IMR-90 (cell line): ENCODE results near the gene CMSS1. TPM values are rescaled to one million over a fixed set of nuclear protein-coding genes. Genes with fewer than 3 reads are reported as not detected.
A peak's percentile ranks its signal among the peaks of the same experiment; 100 is the strongest.

Experiments used
- ATAC-seq: fragments of 200-7000 bp; cut with Tn5 transposase; 2 replicates; pipeline ENCODE4 v1.9.1; 2020; ENCODE audit warnings: low read depth, mild to moderate bottlenecking, moderate library complexity
- BruUV-seq: library from RNA; stranded (reverse); fragments of 400-500 nt; replicated peaks from 2 replicates; lab custom pipeline; 2021; lab: Mats Ljungman, UMichigan
- CTCF ChIA-PET: fragments of 300-600 bp; formaldehyde crosslinking; extraction: SDS; loops from one replicate; lab custom pipeline; 2021; ENCODE audit warnings: antibody characterized with exemption; lab: Yijun Ruan, JAX
- POLR2A ChIA-PET: fragments of 300-600 bp; sonication (Branson Sonifier 250); formaldehyde crosslinking; loops from one replicate; lab custom pipeline; 2022; ENCODE audit warnings: antibody characterized with exemption; ENCODE audit not compliant: unreplicated experiment; lab: Charles Lee
- DNase-seq: peaks from one replicate; pipeline ENCODE4 v3.0.0; 2013
- H2AFZ ChIP-seq: replicated peaks from 2 replicates; pipeline ENCODE3; 2013; ENCODE audit warnings: low read length, mild to moderate bottlenecking; ENCODE audit not compliant: poor library complexity
- H2AK5ac ChIP-seq: 2 replicates; pipeline ENCODE4 v1.6.1; 2013; ENCODE audit warnings: low read depth, low read length, inconsistent platforms
- H2AK9ac ChIP-seq: replicated peaks from 2 replicates; pipeline ENCODE3; 2013; ENCODE audit warnings: mild to moderate bottlenecking, low read depth, low read length, moderate library complexity; ENCODE audit not compliant: poor library complexity
- H2BK120ac ChIP-seq: 2 replicates; pipeline ENCODE4 v1.6.1; 2013; ENCODE audit warnings: low read depth, low read length, inconsistent platforms
- H2BK15ac ChIP-seq: 3 replicates; pipeline ENCODE4 v1.6.1; 2013; ENCODE audit warnings: low read depth, low read length, inconsistent platforms
- H2BK20ac ChIP-seq: 2 replicates; pipeline ENCODE4 v1.6.1; 2013; ENCODE audit warnings: low read depth, mild to moderate bottlenecking, inconsistent platforms, low read length, moderate library complexity
- H2BK5ac ChIP-seq: 2 replicates; pipeline ENCODE4 v1.6.1; 2013; ENCODE audit warnings: mild to moderate bottlenecking, low read depth, low read length, inconsistent platforms; ENCODE audit not compliant: poor library complexity, severe bottlenecking
- H3K14ac ChIP-seq: replicated peaks from 2 replicates; pipeline ENCODE4 v1.6.1; 2013; ENCODE audit warnings: low read depth, low read length, inconsistent platforms
- H3K18ac ChIP-seq: 2 replicates; pipeline ENCODE4 v1.6.1; 2013; ENCODE audit warnings: low read depth, low read length, control low read depth
- H3K23ac ChIP-seq: 2 replicates; pipeline ENCODE4 v1.6.1; 2013; ENCODE audit warnings: low read depth, low read length, inconsistent platforms
- H3K27ac ChIP-seq: 2 replicates; pipeline ENCODE4 v1.5.1; 2013; ENCODE audit warnings: mild to moderate bottlenecking, control low read depth, low read length; ENCODE audit not compliant: insufficient read depth
- H3K27me3 ChIP-seq: 2 replicates; pipeline ENCODE4 v1.6.1; 2013; ENCODE audit warnings: low read length; ENCODE audit not compliant: control insufficient read depth, insufficient read depth
- H3K36me3 ChIP-seq: 2 replicates; pipeline ENCODE4 v1.6.1; 2013; ENCODE audit warnings: low read length, mixed read lengths; ENCODE audit not compliant: control insufficient read depth, insufficient read depth
- H3K4ac ChIP-seq: 2 replicates; pipeline ENCODE4 v1.6.1; 2013; ENCODE audit warnings: low read depth, low read length, inconsistent platforms
- H3K4me1 ChIP-seq: 2 replicates; pipeline ENCODE4 v1.6.1; 2013; ENCODE audit warnings: low read length, mixed read lengths; ENCODE audit not compliant: control insufficient read depth, insufficient read depth
- H3K4me2 ChIP-seq: 2 replicates; pipeline ENCODE4 v1.6.1; 2013; ENCODE audit warnings: low read depth, mild to moderate bottlenecking, control low read depth, low read length, moderate library complexity
- H3K4me3 ChIP-seq: 2 replicates; pipeline ENCODE4 v1.5.1; 2013; ENCODE audit warnings: low read depth, mild to moderate bottlenecking, control low read depth, low read length, moderate library complexity; ENCODE audit not compliant: insufficient read depth
- H3K56ac ChIP-seq: 2 replicates; pipeline ENCODE4 v1.6.1; 2013; ENCODE audit warnings: low read length, inconsistent platforms; ENCODE audit not compliant: insufficient read depth; ENCODE audit errors: extremely low read depth
- H3K79me1 ChIP-seq, 2 experiments: 2 replicates each; pipeline ENCODE4 v1.6.1; 2013; ENCODE audit warnings: low read length in 2 of 2, inconsistent platforms in 1 of 2, low read depth in 1 of 2
- H3K9ac ChIP-seq: 2 replicates; pipeline ENCODE4 v1.6.1; 2013; ENCODE audit warnings: low read depth, low read length, control low read depth
- H3K9me1 ChIP-seq: 2 replicates; pipeline ENCODE4 v1.6.1; 2013; ENCODE audit warnings: low read length, inconsistent platforms; ENCODE audit not compliant: insufficient read depth
- H3K9me3 ChIP-seq: 2 replicates; pipeline ENCODE4 v1.6.1; 2013; ENCODE audit warnings: low read length; ENCODE audit not compliant: control insufficient read depth, insufficient read depth
- H4K20me1 ChIP-seq: 2 replicates; pipeline ENCODE4 v1.6.1; 2013; ENCODE audit warnings: low read length, inconsistent platforms; ENCODE audit not compliant: insufficient read depth
- H4K5ac ChIP-seq: 2 replicates; pipeline ENCODE4 v1.6.1; 2013; ENCODE audit warnings: mild to moderate bottlenecking, low read depth, low read length, control low read depth
- H4K8ac ChIP-seq, 2 experiments: 2 replicates each; pipeline ENCODE4 v1.6.1; 2013; ENCODE audit warnings: low read depth in 2 of 2, low read length in 2 of 2, control low read depth in 1 of 2, inconsistent platforms in 1 of 2
- H4K91ac ChIP-seq: 2 replicates; pipeline ENCODE4 v1.6.1; 2013; ENCODE audit warnings: low read depth, low read length, inconsistent platforms; ENCODE audit not compliant: insufficient read depth
- NFE2L2 ChIP-seq: fragments of 150-350 bp; IDR thresholded peaks from 2 replicates; pipeline ENCODE4 v1.6.1; 2016; ENCODE audit warnings: low read depth, mild to moderate bottlenecking, low read length
- RAD21 ChIP-seq: IDR thresholded peaks from 2 replicates; pipeline ENCODE4 v1.6.1; 2012; ENCODE audit warnings: low read length, improper control_type of control experiment
- WGBS, 2 experiments: methylation state at CpG; one replicate each; pipeline versions ENCODE4 v1.1.5 to v1.1.7; 2013; ENCODE audit warnings: missing lambda C conversion rate in 2 of 2; ENCODE audit not compliant: insufficient read length in 1 of 2; ENCODE audit errors: extremely low coverage in 2 of 2; 5-methylcytosine and 5-hydroxymethylcytosine counted together
- dilution Hi-C: fragments of 300-500 bp; cut with HindIII; formaldehyde crosslinking; loops from one replicate; pipeline ENCODE4 v1.14.3; 2018; ENCODE audit warnings: low sequenced_read_pairs; ENCODE audit not compliant: unreplicated experiment
- in situ Hi-C: fragments of 300-500 bp; cut with MboI; formaldehyde crosslinking; loops from 3 replicates; pipeline ENCODE4 v1.14.3; 2019; ENCODE audit warnings: low sequenced_read_pairs, inconsistent platforms, mixed read lengths
- intact Hi-C: fragments of 100-400 bp; cut with micrococcal nuclease; formaldehyde crosslinking; loops from 2 replicates; pipeline ENCODE4 v1.10.0; 2022
- polyA plus RNA-seq, 3 experiments: library from polyadenylated mRNA; depleted of rRNA; stranded (reverse); fragments of >200 nt; gene quantifications; 2 replicates each; pipeline ENCODE4 v1.2.3, GENCODE V29; 2012; ENCODE audit warnings: low replicate concordance in 1 of 3
- total RNA-seq: library from RNA; depleted of rRNA; stranded (reverse); fragments of >200 nt; gene quantifications from 2 replicates; pipeline ENCODE4 v1.2.3, GENCODE V29; 2012
- TF ChIP-seq, protein P1 (sequence below): conservative IDR thresholded peaks from 2 replicates; pipeline ENCODE4 v1.5.1; 2012; ENCODE audit warnings: mild to moderate bottlenecking, low read depth, low read length, improper control_type of control experiment

Gene CMSS1
- total and polyA plus RNA-seq, 2 of the 4 experiments (the other 2 are of a cell fraction), result 12.5 to 13.6 TPM

DNA sequence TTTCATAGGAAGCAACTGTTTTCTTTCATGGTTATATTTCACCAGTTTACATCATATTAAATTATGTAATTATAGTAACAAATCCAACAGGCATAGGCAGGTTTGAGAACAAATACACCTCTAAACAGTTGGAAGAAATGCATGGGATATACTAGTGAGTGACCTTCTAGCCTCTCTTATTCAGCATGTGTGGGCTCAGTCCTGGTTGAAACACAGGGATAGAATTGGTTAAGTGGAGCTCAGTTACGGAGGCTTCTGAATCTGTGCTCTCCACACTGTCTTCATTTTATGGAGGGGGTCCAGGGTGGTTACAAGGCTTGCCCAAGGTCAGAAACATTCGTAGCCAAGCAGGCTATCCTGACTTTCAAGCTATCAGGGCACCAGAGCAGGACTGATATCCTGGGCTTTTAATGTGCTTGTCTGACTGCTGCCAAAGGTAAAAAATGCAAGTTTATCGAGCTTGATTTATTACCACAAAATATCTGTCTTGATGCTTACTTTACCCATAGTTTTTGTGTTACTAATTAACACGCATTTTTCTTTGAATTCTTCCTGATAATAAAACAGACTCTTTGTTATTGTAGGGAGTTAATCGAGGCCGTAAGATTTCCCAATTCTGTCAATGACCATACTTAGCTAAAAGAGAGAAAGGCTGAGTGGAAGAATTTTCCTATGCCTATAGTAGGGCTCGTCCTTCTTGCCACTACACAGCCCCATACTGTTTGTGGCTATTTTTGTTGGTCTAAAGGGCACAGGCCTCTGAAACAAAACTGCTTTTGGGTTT is 207.1 kb downstream of the CMSS1 start (continued):
- no peak for TF ChIP-seq RAD21

DNA sequence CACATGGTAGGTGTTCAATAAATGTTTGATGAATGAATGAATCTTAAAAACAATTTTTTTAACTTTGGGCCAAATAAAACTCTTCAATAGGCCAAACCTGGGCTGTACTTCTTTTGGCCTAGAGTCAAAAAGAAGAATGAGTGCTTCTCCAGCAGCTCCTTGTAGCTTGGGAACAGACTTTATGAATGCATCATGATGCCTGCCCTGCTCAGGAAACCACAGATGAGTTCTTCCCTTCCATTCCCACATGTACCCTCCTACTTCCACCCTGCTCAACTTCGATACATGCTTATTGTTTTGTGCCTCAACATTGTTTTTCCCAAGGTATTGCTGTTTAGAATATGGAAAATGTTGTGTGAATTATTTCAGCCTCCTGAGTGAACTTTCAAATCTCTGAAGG is 209.7 kb downstream of the CMSS1 start:
- H3K9ac ChIP-seq, result no peak overlapping the region
- ATAC-seq (no peak), DNase-seq (peak; percentile 23)
- POLR2A ChIA-PET, result no interaction called here
- no peaks in the 10 kb centered on the region; the same call in 1 of the 2 replicates for H3K9me1 ChIP-seq
- H2BK20ac ChIP-seq, result no peak overlapping the region
- CTCF ChIA-PET, result no interaction called here
- H3K18ac ChIP-seq, result no peak overlapping the region
- dilution Hi-C loops, result no loop called here
- no peaks in the 10 kb centered on the region for H3K27me3 ChIP-seq
- H3K27ac ChIP-seq, result no peak overlapping the region
- in situ Hi-C loops, result no loop called here
- no peak overlapping the region for H3K23ac ChIP-seq
- intact Hi-C loops, result no loop called here
- no peak overlapping the region for H3K14ac ChIP-seq
- H3K4ac ChIP-seq, result no peak overlapping the region
- no peak overlapping the region for H3K4me2 ChIP-seq
- H3K36me3 ChIP-seq, result no peaks in the 10 kb centered on the region
- no peak overlapping the region for H4K91ac ChIP-seq
- no CpG with 5 or more reads among the region's 1 CpG for WGBS, 2 experiments
- H3K4me3 ChIP-seq, result no peak overlapping the region
- H2AFZ ChIP-seq, result no peak overlapping the region
- H2AK9ac ChIP-seq, result no peak overlapping the region
- H3K4me1 ChIP-seq, result peaks cover 10% of the 10 kb centered on the region
- H3K9me3 ChIP-seq, result no peaks in the 10 kb centered on the region
- H4K5ac ChIP-seq, result no peak overlapping the region
- H4K8ac ChIP-seq, result no peak overlapping the region
- no peak overlapping the region for H2BK5ac ChIP-seq
- H2BK15ac ChIP-seq, result no peak overlapping the region
- no peak overlapping the region for H3K56ac ChIP-seq
- H4K20me1 ChIP-seq, result no peaks in the 10 kb centered on the region
- no peaks in the 10 kb centered on the region; a peak in 1 of 4 replicates for H3K79me1 ChIP-seq
- no TSS peak for BruUV-seq
- H2AK5ac ChIP-seq, result no peak overlapping the region
- TF ChIP-seq, protein P1, sequence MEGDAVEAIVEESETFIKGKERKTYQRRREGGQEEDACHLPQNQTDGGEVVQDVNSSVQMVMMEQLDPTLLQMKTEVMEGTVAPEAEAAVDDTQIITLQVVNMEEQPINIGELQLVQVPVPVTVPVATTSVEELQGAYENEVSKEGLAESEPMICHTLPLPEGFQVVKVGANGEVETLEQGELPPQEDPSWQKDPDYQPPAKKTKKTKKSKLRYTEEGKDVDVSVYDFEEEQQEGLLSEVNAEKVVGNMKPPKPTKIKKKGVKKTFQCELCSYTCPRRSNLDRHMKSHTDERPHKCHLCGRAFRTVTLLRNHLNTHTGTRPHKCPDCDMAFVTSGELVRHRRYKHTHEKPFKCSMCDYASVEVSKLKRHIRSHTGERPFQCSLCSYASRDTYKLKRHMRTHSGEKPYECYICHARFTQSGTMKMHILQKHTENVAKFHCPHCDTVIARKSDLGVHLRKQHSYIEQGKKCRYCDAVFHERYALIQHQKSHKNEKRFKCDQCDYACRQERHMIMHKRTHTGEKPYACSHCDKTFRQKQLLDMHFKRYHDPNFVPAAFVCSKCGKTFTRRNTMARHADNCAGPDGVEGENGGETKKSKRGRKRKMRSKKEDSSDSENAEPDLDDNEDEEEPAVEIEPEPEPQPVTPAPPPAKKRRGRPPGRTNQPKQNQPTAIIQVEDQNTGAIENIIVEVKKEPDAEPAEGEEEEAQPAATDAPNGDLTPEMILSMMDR, result no peak
- TF ChIP-seq NFE2L2, result no peak
- no peak overlapping the region for H2BK120ac ChIP-seq
